ENCODE results near the gene LRPPRC.

LRPPRC gene

GRCh38 chr2:43943809-43944452, 51.9 kb downstream of the LRPPRC start:
- TF ChIP-seq GATA2 (IDR thresholded peaks at IDR 0.05; ENCODE audit: low read depth, low read length) (peak; percentile 85), GATA3 (IDR thresholded peaks at IDR 0.05; ENCODE audit: low read depth, low read length) (peak; percentile 81)

GRCh38 chr2:43943323-43943722, 52.5 kb downstream of the LRPPRC start:
- TF ChIP-seq GATA3 (IDR thresholded peaks at IDR 0.05; ENCODE audit: low read depth, low read length): no peak
- TF ChIP-seq GATA2 (IDR thresholded peaks at IDR 0.05; ENCODE audit: low read depth, low read length): no peak

- TF ChIP-seq GATA3 (IDR thresholded peaks at IDR 0.05; ENCODE audit: low read depth, low read length) (no peak), GATA2 (IDR thresholded peaks at IDR 0.05; ENCODE audit: low read depth, low read length) (no peak)
These were observed 52.9 kb downstream of the LRPPRC start for GRCh38 chr2:43942881-43943280.

- no peak for TF ChIP-seq GATA3 (IDR thresholded peaks at IDR 0.05; ENCODE audit: low read depth, low read length)
These were observed 53.8 kb downstream of the LRPPRC start for GRCh38 chr2:43941966-43942365.

- peak; percentile 46; the same call in 1 of the 2 replicates for TF ChIP-seq GATA2 (IDR thresholded peaks at IDR 0.05; ENCODE audit: low read depth, low read length)
- TF ChIP-seq GATA3 (IDR thresholded peaks at IDR 0.05; ENCODE audit: low read depth, low read length): no peak
These were observed 54.4 kb downstream of the LRPPRC start for GRCh38 chr2:43941359-43941758.

- TF ChIP-seq GATA3 (IDR thresholded peaks at IDR 0.05; ENCODE audit: low read depth, low read length) (no peak), GATA2 (IDR thresholded peaks at IDR 0.05; ENCODE audit: low read depth, low read length) (no peak)
These were observed 56.0 kb downstream of the LRPPRC start for GRCh38 chr2:43939695-43940256.

- no peak for TF ChIP-seq GATA2 (IDR thresholded peaks at IDR 0.05; ENCODE audit: low read depth, low read length)
- TF ChIP-seq GATA3 (IDR thresholded peaks at IDR 0.05; ENCODE audit: low read depth, low read length): no peak
These were observed 58.4 kb downstream of the LRPPRC start for GRCh38 chr2:43937269-43937820.

GRCh38 chr2:43934567-43934966, 61.2 kb downstream of the LRPPRC start:
- TF ChIP-seq GATA2 (IDR thresholded peaks at IDR 0.05; ENCODE audit: low read depth, low read length) (no peak), GATA3 (IDR thresholded peaks at IDR 0.05; ENCODE audit: low read depth, low read length) (no peak)

GRCh38 chr2:43931293-43931692, 64.5 kb downstream of the LRPPRC start:
- no peak for TF ChIP-seq GATA2 (IDR thresholded peaks at IDR 0.05; ENCODE audit: low read depth, low read length)
- no peak for TF ChIP-seq GATA3 (IDR thresholded peaks at IDR 0.05; ENCODE audit: low read depth, low read length)

- no peak for TF ChIP-seq GATA2 (IDR thresholded peaks at IDR 0.05; ENCODE audit: low read depth, low read length)
- TF ChIP-seq GATA3 (IDR thresholded peaks at IDR 0.05; ENCODE audit: low read depth, low read length): no peak
These were observed 68.3 kb downstream of the LRPPRC start for GRCh38 chr2:43927442-43927841.

- TF ChIP-seq GATA2 (IDR thresholded peaks at IDR 0.05; ENCODE audit: low read depth, low read length) (no peak), GATA3 (IDR thresholded peaks at IDR 0.05; ENCODE audit: low read depth, low read length) (no peak)
These were observed 70.4 kb downstream of the LRPPRC start for GRCh38 chr2:43925431-43925830.

GRCh38 chr2:43924463-43924862, 71.3 kb downstream of the LRPPRC start:
- TF ChIP-seq GATA2 (IDR thresholded peaks at IDR 0.05; ENCODE audit: low read depth, low read length): no peak
- no peak for TF ChIP-seq GATA3 (IDR thresholded peaks at IDR 0.05; ENCODE audit: low read depth, low read length)

- no peak for TF ChIP-seq GATA3 (IDR thresholded peaks at IDR 0.05; ENCODE audit: low read depth, low read length)
- TF ChIP-seq GATA2 (IDR thresholded peaks at IDR 0.05; ENCODE audit: low read depth, low read length): no peak
These were observed 89.2 kb downstream of the LRPPRC start for GRCh38 chr2:43906448-43907109.

- no peak for TF ChIP-seq GATA2 (IDR thresholded peaks at IDR 0.05; ENCODE audit: low read depth, low read length)
- TF ChIP-seq GATA3 (IDR thresholded peaks at IDR 0.05; ENCODE audit: low read depth, low read length): no peak
These were observed 89.9 kb downstream of the LRPPRC start for GRCh38 chr2:43905871-43906270.

GRCh38 chr2:43905371-43905803, 90.4 kb downstream of the LRPPRC start:
- no peak for TF ChIP-seq GATA3 (IDR thresholded peaks at IDR 0.05; ENCODE audit: low read depth, low read length)
- no peak for TF ChIP-seq GATA2 (IDR thresholded peaks at IDR 0.05; ENCODE audit: low read depth, low read length)

Data from SH-SY5Y (cell line).